Activated T-helper 9 cell treated with anti-CD3 and anti-CD28 coated beads, Interleukin-2, amount 50 U/mL, for 16 hours (primary cell): ENCODE measurements around the gene OPCML.

ENCODE experiments used
- DNase-seq: peaks from one replicate; pipeline ENCODE4 v3.0.0-alpha.2; 2020; ENCODE audit warnings: low read depth

OPCML gene

DNA sequence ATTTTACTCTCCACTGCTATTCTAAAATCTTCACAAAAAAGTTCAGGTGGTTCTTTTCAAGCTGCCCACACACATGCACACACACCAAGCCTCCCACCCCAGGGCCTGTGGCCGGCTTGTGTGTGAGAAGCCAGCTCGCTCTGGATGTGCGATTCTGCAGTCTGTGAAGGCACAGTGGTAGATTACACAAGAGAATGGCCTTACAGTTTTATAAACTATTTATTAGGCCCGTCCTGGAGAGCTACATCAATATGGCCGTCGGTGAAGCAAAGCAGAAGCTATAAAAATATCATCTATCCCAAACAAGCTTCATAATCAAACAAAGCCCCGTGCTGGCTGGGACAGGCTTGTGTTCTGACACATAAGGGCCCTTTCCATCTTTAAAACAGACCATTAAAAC, 240.5 kb downstream of the OPCML start:
- DNase-seq: no peak

GRCh38 chr11:133285359-133285758, 246.9 kb downstream of the OPCML start:
- DNase-seq: no peak

GRCh38 chr11:133284156-133284555, 248.1 kb downstream of the OPCML start:
- no peak for DNase-seq

DNA sequence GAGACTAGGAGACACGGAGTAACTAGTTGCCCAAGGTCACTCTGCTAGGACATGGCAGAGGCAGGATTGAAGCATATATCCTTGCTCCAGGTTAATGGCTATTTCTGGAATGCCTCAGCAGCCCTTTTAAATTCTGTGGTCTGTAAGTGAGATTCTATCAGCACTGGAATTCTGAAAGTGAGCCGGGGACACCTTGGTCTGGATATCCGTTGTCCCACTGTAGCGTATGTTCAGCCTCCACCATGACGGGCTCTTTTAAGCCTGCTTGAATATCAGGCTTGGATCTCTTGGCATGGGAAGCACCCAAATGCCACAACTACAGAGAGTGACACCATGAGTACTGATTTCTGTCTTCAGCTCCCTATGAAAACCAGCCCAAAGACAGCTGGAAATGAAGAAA, 254.4 kb downstream of the OPCML start:
- DNase-seq: no peak

DNA sequence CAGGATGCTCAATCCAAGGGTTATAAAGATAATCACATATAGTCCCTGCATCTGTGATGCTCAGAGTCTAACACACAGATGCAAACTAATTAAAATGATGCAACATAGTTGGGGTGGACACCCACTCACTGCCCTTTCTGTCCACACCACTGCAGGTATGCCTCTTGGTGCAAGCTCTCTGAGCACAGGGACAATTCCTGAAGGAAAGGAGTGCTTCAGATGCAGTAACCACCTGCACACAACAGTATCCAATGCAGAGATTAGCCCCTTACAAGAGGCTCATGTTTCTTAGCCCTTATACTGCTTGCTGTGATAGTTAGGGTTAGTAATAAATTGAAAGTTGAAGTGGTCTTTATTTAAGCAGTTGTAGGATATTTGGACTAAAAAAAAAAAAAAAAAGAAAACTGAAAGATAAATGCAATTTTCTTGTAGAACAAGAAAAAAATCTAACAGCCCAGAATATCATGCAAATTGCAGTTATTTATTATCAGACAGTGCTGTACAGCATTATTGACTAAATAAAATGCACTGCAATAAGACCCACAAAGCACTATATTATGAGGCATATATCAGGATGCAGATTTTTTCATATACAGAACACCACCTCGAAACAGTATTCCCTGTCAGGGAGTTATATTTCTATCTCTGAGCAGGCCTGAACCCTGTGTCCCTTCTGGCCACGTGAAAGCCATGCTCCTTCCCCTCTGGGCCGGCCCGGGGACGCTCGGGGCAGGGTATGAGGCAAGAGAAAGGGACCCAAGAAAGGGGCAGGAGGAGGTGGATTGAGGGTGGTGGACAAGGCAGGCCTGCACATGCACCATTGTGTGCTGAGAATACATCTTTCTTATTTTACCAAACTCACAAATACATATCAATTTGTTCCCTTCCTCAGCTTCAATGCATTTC, 260.2 kb downstream of the OPCML start:
- DNase-seq: no peak

DNA sequence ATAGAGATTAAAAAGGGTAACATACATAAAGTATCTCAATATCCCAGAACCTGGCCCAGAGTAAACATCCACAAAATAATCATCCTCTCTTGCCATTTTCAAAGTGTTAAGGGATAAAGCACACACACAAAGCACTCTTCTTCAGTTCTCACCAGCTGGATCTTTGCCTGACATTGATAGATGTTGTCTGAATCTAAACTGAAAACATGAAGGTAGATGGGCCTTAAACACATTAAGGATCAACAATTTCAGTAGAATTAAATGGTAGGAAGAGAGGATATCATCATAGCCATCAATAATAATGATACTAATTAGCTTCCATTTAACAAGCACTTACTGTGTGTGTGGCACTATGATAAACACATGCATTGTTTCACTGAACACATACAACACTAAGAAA, 261.1 kb downstream of the OPCML start:
- no peak for DNase-seq

GRCh38 chr11:133269267-133269666, 263.0 kb downstream of the OPCML start:
- no peak for DNase-seq

DNA sequence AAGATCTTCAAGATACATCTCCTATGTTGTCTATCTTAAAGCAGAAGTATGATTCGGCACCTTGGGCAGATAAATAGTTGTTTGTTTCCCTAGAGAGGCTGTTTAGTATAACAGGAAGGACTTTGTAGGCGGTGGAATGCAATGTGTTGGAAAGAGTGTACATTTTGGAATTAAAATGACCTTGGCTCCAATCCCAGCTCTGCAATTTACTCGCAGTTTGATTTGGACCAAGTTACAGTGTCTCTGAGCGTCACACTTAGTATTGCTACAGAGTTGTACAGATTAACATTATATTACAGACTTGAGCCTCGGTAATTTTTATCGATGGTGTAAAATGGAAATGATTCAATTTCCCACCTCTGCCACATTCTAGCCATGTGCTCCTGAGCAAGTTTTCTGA, 265.3 kb downstream of the OPCML start:
- no peak for DNase-seq

DNA sequence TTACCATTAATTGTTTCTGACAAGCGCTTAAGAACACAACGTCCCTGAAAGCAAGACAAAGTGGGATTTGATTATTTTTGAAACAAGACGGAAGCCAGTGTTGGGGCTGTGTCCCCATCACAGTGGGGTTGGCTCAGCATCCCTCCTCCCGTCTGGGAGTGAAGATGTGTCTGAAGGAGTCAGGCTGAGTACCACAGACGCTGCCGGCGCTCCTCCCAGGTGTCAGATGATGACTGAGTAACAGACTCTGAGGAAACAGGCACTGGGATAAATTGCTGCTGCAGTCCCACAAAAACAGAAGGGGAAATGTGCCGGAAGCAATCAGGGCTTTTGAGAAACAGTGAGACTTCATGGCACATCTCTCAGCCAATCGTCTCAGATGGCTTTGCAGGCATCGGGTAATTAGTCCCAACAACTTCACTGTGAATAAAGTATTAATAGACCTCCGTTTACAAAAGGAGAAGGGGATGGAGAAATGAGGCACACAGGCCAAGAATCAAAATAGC, 266.7 kb downstream of the OPCML start:
- no peak for DNase-seq

DNA sequence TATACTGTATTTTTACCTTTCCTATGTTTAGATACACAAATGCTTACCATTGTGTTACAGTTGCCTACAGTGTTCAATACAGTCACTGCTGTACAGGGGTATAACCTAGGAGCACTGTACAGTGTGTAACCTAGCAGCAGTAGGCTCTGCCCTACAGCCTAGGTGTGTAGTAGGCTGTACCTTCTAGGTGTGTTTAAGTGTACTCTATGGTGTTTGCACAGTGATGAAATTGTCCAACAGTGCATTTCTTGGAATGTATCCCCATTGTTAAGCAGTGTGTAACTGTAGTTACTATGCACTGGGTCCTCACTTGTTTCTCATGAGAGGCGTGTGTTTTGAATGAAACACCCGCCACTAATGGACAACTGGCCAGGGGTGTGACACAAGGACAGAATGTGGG, 269.0 kb downstream of the OPCML start:
- no peak for DNase-seq

- DNase-seq: no peak
Observed at GRCh38 chr11:133258751-133259150, 273.6 kb downstream of the OPCML start.

GRCh38 chr11:133254601-133255000, 277.7 kb downstream of the OPCML start:
- DNase-seq: no peak

DNA sequence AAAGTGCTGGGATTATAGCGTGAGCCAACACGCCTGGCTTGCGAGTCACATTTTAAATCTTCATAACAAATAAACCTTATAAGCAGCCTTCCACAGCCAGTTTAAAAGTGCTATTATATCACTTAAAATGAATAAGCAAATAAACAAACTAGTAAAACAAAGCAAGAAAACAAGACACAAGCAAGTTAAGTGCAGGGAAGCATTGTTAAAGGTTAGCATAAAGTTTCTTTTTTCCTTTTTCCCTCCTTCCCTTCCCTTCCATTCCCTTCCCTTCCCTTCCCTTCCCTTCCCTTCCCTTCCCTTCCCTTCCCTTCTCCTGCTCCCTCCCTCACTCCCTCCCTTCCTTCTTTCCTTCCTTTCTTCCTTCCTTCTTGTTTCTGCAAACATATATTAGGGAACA, 278.7 kb downstream of the OPCML start:
- DNase-seq: no peak

DNA sequence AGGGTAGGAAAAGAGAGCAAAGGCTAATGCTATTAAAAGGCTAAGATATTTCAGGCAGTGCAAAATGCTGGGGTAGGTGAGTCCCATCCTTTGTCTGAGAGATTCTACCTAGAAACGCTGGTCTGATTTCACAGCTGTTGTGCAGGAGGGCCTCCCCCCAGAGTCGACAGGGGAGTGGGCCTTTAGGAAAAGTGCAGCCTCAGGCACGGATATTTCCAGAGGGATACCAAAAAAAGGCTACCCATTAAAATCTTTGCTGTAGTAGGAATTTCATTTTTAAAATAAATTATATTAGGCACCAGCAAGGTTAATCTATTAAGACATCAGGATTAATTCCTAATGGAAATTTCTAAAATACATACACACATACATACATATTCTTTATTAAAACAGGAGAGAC, 280.5 kb downstream of the OPCML start:
- no peak for DNase-seq

GRCh38 chr11:133249530-133249929, 282.8 kb downstream of the OPCML start:
- DNase-seq: no peak

- DNase-seq: no peak
Observed at GRCh38 chr11:133249065-133249464, 283.2 kb downstream of the OPCML start.

DNA sequence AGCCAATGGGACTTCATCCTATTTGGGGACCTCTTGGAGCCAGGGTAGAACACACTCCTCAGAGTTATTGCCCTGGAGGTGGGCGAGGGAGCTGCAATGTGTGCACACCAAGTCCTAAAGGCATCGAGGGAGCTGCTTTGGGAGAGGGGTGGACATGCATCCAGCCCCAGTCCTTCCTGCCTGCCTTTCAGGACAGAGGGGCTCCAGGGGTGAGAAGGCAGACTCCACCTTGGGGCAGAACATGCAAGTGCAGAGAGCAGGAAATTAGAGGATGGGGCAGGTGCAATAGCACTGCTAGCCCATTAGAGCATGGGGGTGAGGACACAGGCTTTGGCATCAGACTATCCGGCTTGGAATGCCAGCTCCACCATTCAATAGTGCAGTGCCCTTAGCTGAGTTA, 288.5 kb downstream of the OPCML start:
- no peak for DNase-seq

GRCh38 chr11:133240908-133241655, 291.2 kb downstream of the OPCML start:
- no peak for DNase-seq

- no peak for DNase-seq
Observed at GRCh38 chr11:133239575-133239974, 292.7 kb downstream of the OPCML start.

GRCh38 chr11:133238495-133238894, 293.8 kb downstream of the OPCML start:
- no peak for DNase-seq

GRCh38 chr11:133238027-133238426, 294.3 kb downstream of the OPCML start:
- DNase-seq: no peak

DNA sequence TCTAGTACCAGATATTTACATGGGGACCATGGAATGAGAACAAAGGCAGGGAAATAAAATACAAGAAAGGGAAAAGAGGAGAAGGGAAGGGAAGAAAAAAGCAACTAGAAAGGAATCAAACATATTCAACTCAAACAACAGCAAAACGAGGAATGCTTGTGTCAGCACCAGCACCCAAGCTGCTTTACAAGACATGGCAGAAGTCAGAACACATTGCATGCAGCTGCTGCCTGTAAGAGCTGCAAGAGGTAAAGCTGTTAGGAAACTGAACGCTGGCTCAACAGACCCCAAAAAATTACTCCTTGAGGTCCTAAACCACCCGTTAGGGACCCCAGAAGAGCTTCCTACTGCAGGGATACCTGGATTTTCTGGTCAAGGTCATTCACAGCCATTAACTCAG, 296.9 kb downstream of the OPCML start:
- DNase-seq: no peak

DNA sequence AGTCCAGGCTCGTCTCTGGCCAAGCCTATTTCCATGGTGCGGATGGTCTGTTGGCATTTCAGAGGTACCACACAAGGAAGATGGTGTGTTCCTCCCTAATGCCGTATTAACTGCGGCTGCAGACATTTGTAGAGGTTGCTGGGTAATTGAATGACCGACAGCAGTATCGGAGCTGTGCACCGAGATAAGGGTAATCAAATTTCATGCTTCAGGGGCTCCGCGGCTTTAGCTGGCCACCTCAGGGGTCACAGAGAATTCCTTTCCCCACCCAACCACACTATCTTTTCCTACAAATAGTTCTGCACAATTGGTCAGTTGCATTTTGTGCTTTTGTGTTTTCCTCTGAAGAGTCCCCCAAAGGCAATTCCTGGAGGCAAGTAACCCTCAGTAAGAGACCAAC, 297.4 kb downstream of the OPCML start:
- no peak for DNase-seq
